PC-9 (cell line): ENCODE data around the gene GPC5.

Source experiments
- EZH2 ChIP-seq: fragments of 200-600 bp; sonication (generic); IDR thresholded peaks from 2 replicates; pipeline ENCODE4 v1.8.0; 2017; ENCODE audit warnings: antibody characterized with exemption, low read depth
- TF ChIP-seq, protein P1 (sequence below): fragments of 200-600 bp; sonication (generic); conservative IDR thresholded peaks from 2 replicates; pipeline ENCODE4 v1.6.1; 2017; ENCODE audit warnings: mixed run types, antibody characterized with exemption, mild to moderate bottlenecking, moderate library complexity

DNA sequence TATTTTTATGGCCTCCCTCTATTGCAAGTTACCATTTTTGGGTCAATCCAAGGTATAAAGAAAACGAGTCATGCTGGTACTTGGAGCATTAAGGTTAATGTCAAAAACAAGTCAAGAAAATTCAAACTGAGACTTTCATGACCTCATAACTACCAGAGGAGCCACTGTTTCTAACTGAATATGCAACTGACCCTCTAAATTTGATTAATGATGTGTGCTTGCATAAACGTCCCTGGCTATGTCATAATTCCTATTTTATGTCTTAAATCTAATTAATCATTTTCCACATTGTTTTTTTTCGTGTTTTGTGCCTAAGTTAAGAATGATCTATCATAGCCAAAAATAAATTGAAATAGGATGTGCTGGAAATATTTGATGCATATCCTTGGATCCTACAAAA is 1431.5 kb downstream of the GPC5 start:
- TF ChIP-seq, protein P1, sequence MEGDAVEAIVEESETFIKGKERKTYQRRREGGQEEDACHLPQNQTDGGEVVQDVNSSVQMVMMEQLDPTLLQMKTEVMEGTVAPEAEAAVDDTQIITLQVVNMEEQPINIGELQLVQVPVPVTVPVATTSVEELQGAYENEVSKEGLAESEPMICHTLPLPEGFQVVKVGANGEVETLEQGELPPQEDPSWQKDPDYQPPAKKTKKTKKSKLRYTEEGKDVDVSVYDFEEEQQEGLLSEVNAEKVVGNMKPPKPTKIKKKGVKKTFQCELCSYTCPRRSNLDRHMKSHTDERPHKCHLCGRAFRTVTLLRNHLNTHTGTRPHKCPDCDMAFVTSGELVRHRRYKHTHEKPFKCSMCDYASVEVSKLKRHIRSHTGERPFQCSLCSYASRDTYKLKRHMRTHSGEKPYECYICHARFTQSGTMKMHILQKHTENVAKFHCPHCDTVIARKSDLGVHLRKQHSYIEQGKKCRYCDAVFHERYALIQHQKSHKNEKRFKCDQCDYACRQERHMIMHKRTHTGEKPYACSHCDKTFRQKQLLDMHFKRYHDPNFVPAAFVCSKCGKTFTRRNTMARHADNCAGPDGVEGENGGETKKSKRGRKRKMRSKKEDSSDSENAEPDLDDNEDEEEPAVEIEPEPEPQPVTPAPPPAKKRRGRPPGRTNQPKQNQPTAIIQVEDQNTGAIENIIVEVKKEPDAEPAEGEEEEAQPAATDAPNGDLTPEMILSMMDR = no peak
- TF ChIP-seq EZH2 = no peak
